GM19025 (cell line): ENCODE data around the gene CELF2.

Source experiments
- ATAC-seq: cut with Tn5 transposase; IDR thresholded peaks from one replicate; pipeline ENCODE4 v1.9.1; 2021; ENCODE audit warnings: mild to moderate bottlenecking, low read depth, moderate library complexity; ENCODE audit not compliant: unreplicated experiment

The CELF2 gene

GRCh38 chr10:11057018-11057417, 39.3 kb downstream of the CELF2 start:
- no peak for ATAC-seq

GRCh38 chr10:11057448-11057847, 39.8 kb downstream of the CELF2 start:
- ATAC-seq, result no peak

- no peak for ATAC-seq
Observed at GRCh38 chr10:11057994-11058393, 40.3 kb downstream of the CELF2 start.

GRCh38 chr10:11058965-11059364, 41.3 kb downstream of the CELF2 start:
- no peak for ATAC-seq

- ATAC-seq, result no peak
Observed at GRCh38 chr10:11063856-11064255, 46.2 kb downstream of the CELF2 start.

- ATAC-seq, result no peak
Observed at GRCh38 chr10:11064832-11065231, 47.2 kb downstream of the CELF2 start.

GRCh38 chr10:11065567-11065966, 47.9 kb downstream of the CELF2 start:
- ATAC-seq, result no peak

GRCh38 chr10:11066520-11066919, 48.8 kb downstream of the CELF2 start:
- ATAC-seq, result no peak

GRCh38 chr10:11068861-11069633, 51.4 kb downstream of the CELF2 start:
- ATAC-seq, result no peak

- ATAC-seq, result no peak
Observed at GRCh38 chr10:11073410-11073809, 55.7 kb downstream of the CELF2 start.

- ATAC-seq, result peak; percentile 70
Observed at GRCh38 chr10:11074536-11075267, 57.0 kb downstream of the CELF2 start.

- ATAC-seq, result no peak
Observed at GRCh38 chr10:11076221-11076620, 58.5 kb downstream of the CELF2 start.

GRCh38 chr10:11080564-11080984, 62.9 kb downstream of the CELF2 start:
- ATAC-seq, result peak; percentile 53

- no peak for ATAC-seq
Observed at GRCh38 chr10:11081408-11081807, 63.7 kb downstream of the CELF2 start.

- no peak for ATAC-seq
Observed at GRCh38 chr10:11082526-11082925, 64.9 kb downstream of the CELF2 start.

GRCh38 chr10:11083051-11083450, 65.4 kb downstream of the CELF2 start:
- ATAC-seq, result no peak

- no peak for ATAC-seq
Observed at GRCh38 chr10:11085545-11085944, 67.9 kb downstream of the CELF2 start.

- ATAC-seq, result no peak
Observed at GRCh38 chr10:11086177-11086840, 68.6 kb downstream of the CELF2 start.

- ATAC-seq, result no peak
Observed at GRCh38 chr10:11087372-11087771, 69.7 kb downstream of the CELF2 start.

GRCh38 chr10:11088709-11089108, 71.0 kb downstream of the CELF2 start:
- no peak for ATAC-seq

GRCh38 chr10:11089272-11089671, 71.6 kb downstream of the CELF2 start:
- no peak for ATAC-seq
